Measurements from ENCODE around the gene GALNT14. TPM values are rescaled to one million over a fixed set of nuclear protein-coding genes. Genes with fewer than 3 reads are reported as not detected.

GALNT14 gene
- total RNA-seq, 1 experiment from 2014 or later = 2.7 TPM

DNA sequence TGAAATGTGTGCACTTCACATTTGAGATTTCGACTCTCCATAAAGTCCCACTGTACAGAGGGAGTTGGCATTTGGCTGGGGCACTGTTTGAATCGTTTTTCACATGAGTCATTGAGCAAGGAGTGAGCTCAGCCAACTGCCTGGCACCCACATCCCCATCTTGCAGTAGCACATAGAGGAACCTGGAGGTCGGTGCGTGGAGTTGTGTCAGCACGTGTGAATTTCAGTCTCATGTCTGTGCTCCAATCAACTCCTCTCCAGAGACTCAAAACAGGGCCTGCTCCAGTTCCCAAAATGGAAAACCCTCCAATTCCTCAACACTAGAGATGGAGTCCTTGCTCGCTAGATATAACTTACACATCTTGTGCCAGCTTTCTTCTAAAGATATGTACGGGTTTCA lies 204.2 kb downstream of the GALNT14 start:
- DNase-seq = no peak
- Mint-ChIP-seq H3K27me3 (ENCODE audit: low read depth) (peaks cover 2% of the 10 kb centered on the region; the same call in 1 of the 2 replicates), H3K9me3 (no peaks in the 10 kb centered on the region), H3K4me3 (no peak overlapping the region), H3K4me1 (peaks cover 27 to 28% of the 10 kb centered on the region in 2 experiments), H3K36me3 (ENCODE audit: insufficient read depth in 1 of 3, low read depth in 3 of 3) (no peaks in the 10 kb centered on the region), H3K27ac (no peak overlapping the region)
- H2BK12ac ChIP-seq (ENCODE audit: insufficient read length, low read depth, low read length) = no peak overlapping the region
- H3K18ac ChIP-seq (ENCODE audit: insufficient read length, low read depth, low read length) = no peak overlapping the region
- H2BK5ac ChIP-seq (ENCODE audit: insufficient read length, low read length) = no peak overlapping the region
- no peak overlapping the region for H3T11ph ChIP-seq (ENCODE audit: low read length)
- no peak overlapping the region for H4K8ac ChIP-seq (replicated peaks; ENCODE audit: insufficient read length, low read depth, low read length)
- H3K9ac ChIP-seq (ENCODE audit: extremely low read depth, insufficient read length, low read length) = no peak overlapping the region
- H3K27me3 ChIP-seq (ENCODE audit: insufficient read depth, low read length) = no peaks in the 10 kb centered on the region
- no peaks in the 10 kb centered on the region for H3K9me3 ChIP-seq (ENCODE audit: control insufficient read depth, low read depth, low read length)
- H2AFZ ChIP-seq (ENCODE audit: low read length) = no peak overlapping the region
- H3K14ac ChIP-seq (ENCODE audit: insufficient read depth, low read length) = no peak overlapping the region
- no peak overlapping the region for H4K91ac ChIP-seq (ENCODE audit: insufficient read length, low read depth, low read length)
- H3K79me1 ChIP-seq (ENCODE audit: insufficient read depth, low read depth, low read length, poor library complexity, severe bottlenecking) = no peaks in the 10 kb centered on the region
- H3K23me2 ChIP-seq (ENCODE audit: insufficient read length, low read depth, low read length, poor library complexity, severe bottlenecking) = no peaks in the 10 kb centered on the region
- no peak overlapping the region for H4K5ac ChIP-seq (ENCODE audit: insufficient read length, low read depth, low read length)
- no peak for TF ChIP-seq CTCF (conservative IDR thresholded peaks at IDR 0.05)
- H3K56ac ChIP-seq (ENCODE audit: insufficient read length, low read depth, low read length) = no peak overlapping the region
- no peak overlapping the region for H3K23ac ChIP-seq (ENCODE audit: insufficient read length, low read depth, low read length)
- H3K4me2 ChIP-seq (ENCODE audit: insufficient read depth, insufficient read length, low read length) = no peak overlapping the region
- no peak overlapping the region for H2BK20ac ChIP-seq (ENCODE audit: low read depth, low read length, poor library complexity, severe bottlenecking)
- no peak overlapping the region for H2AK5ac ChIP-seq (ENCODE audit: insufficient read length, low read length)
- no peaks in the 10 kb centered on the region for H3K79me2 ChIP-seq (ENCODE audit: insufficient read depth, low read length)
- no peak overlapping the region for H2BK15ac ChIP-seq (ENCODE audit: low read depth, low read length)
- no peak overlapping the region for H3K4ac ChIP-seq (ENCODE audit: low read depth, low read length)
- no peak overlapping the region for H2BK120ac ChIP-seq (ENCODE audit: low read depth, low read length, poor library complexity, severe bottlenecking)
- no peaks in the 10 kb centered on the region for H4K20me1 ChIP-seq (ENCODE audit: control insufficient read depth, insufficient read depth, insufficient read length)
- H3K27ac ChIP-seq (ENCODE audit: insufficient read length, low read depth, low read length) = no peak overlapping the region
- WGBS (ENCODE audit: extremely low coverage, insufficient read length, low lambda C conversion rate) = no CpG with 5 or more reads among the region's 7 CpGs
- H3K4me1 ChIP-seq (ENCODE audit: insufficient read depth, low read length) = peaks cover 8% of the 10 kb centered on the region; the same call in 1 of the 2 replicates

Data from H9 (cell line).